Cardiac fibroblast (primary cell): ENCODE measurements around the gene SLC49A4.

Experiments used
- DNase-seq, 2 donors: peaks; one replicate each; pipeline versions ENCODE4 v3.0.0 to v3.0.0-alpha.2; 2010; ENCODE audit warnings: low read depth in 2 of 2
- H3K4me3 ChIP-seq, 2 donors: replicated peaks in 1 of 2; 1 replicate in 1 of 2; 2 replicates in 1 of 2; pipeline ENCODE4 v1.5.1; 2011; ENCODE audit warnings: low read depth in 2 of 2, low read length in 2 of 2, mild to moderate bottlenecking in 2 of 2, moderate library complexity in 1 of 2
- CTCF ChIP-seq: IDR thresholded peaks from one replicate; pipeline ENCODE4 v1.5.1; 2011; ENCODE audit warnings: low read depth, mild to moderate bottlenecking, low read length, inconsistent platforms

SLC49A4 gene

DNA sequence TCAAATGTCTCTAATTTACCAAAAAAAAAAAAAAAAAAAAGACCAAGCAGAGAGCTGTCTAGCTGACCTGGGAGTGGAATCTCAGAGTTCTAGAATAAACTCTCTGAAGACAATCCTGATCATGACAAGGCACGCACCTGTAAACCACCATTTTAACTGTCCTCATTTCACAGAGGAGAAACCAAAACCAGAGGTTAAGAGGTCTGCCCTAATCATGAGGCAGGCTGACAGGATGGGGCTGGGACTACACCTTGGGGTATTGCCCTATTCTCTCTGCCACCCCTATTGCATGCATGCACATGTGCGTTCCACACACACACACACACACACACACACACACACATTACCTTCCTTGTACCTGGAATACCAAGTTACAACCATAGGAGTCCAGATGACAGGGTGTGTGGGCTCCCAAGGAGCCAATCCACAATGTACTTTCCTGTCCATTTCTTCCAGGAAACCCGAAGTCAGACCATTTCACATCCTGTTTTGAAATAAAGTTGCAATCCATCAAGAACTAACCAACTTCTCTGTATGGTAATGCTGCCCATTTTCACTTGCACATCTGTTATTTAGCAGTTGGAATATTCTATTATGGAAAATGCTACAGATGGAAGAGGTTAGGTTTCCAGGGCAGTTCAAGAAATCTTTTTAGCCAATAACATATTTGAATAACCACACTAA is 35.9 kb upstream of the SLC49A4 start:
- no peak for TF ChIP-seq CTCF
- peak; percentile 15 to 21 for DNase-seq
- H3K4me3 ChIP-seq: no peak overlapping the region

DNA sequence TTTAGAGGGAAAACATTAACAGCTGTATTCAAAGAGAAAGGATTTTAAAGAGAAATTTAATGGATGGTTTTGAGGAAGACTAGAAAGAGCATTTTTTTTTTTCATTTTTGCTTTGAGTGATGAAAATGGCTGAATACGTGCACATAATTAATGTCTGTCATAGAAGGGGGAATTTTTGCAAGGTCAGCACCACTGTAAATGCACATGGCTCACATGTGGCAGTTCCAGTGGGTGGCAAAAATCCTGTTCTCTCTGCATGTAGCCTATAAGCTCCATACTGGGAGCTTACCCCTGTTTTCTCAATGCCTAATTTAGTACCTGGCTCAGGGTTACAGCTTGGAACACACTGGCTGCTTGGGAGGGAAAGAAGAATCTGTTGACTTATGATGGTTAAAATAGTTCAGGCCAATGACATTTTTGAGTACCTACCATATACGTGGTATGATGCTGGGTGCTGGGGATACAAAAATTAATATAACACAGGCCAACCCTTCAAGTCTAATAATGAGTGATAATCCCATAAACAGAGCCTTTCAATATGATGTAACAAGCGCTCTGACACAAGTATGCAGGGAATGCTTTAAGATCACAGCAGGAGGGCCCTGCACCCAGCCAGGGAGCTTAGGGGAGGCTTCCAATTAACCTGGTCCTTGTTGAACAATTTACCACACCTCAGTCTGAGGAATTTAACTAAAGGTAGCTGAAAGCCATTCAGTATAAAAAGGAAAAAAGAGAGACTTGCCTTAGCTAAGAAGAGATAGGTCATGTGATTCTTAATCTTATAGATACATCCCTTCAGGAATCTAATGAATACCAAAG is 34.2 kb upstream of the SLC49A4 start:
- TF ChIP-seq CTCF: no peak
- H3K4me3 ChIP-seq: no peak overlapping the region
- DNase-seq: peak in 1 of 2 donors; percentile 19

GRCh38 chr3:122766430-122766829 is 28.4 kb upstream of the SLC49A4 start:
- TF ChIP-seq CTCF: no peak
- DNase-seq: no peak
- no peak overlapping the region for H3K4me3 ChIP-seq

DNA sequence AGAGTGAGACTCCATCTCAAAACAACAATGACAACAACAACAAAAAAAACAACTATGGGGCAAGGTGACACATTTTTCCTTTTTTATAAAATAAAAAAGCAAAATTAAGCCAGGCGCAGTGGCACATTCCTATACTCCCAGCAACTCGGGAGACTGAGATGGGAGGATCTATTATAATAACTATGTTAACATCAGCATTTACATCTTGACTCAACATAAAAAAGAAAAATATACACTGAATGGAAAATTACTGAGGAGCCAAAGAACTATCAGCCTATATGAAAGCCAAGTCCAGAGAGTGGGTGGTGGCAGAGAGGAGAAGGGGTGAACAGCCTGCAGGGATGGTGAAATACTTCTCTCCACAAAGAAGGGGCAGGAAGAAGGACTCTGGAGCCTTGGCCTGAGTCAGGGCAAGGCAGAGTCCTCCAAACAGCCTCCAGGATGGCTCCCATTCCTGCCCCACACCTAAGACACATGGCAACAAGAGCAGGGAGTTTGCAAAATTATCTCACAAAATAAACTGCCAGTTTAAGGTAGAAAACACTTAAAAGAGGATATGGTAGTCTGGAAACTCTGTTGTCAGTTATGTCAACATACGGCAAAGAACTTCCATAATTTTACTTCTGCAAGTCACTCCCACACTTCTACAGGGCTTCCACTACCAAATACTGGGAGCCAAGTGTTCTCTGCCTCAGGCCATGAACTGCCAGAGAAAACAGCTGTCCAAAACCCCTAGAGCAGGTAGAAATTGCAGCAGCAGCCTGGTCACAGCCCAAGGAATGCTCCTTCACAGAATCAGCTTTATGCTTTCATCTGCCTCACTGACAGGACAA is 27.1 kb upstream of the SLC49A4 start:
- TF ChIP-seq CTCF: no peak
- H3K4me3 ChIP-seq: no peak overlapping the region
- DNase-seq: peak in 1 of 2 donors; percentile 7

GRCh38 chr3:122770521-122771202 is 24.2 kb upstream of the SLC49A4 start:
- no peak for DNase-seq
- H3K4me3 ChIP-seq: no peak overlapping the region
- TF ChIP-seq CTCF: no peak

DNA sequence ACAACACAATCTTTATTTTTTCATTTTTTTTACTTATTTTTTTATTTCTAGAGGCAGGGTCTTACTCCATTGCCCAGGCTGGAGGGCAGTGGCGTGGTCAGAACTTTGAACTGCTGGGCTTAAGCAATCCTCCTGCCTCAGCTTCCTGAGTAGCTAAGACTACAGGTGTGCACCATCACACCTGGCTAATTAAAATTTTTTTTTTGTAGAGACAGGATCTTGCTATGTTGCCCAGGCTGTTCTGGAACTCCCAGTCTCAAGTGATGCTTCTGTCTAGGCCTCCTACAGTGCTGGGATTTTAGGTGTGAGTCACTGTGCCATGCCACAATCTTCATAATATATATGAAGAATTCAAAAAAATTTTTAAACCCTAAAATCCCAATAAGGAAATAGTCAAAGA is 22.0 kb upstream of the SLC49A4 start:
- no peak for DNase-seq
- no peak overlapping the region for H3K4me3 ChIP-seq
- no peak for TF ChIP-seq CTCF
